CD14-positive monocyte (primary cell): ENCODE results near the gene ZFX. TPM values are rescaled to one million over a fixed set of nuclear protein-coding genes. Genes with fewer than 3 reads are reported as not detected.

Experiments used
- DNase-seq, 3 donors: peaks; one replicate each; pipeline ENCODE4 v3.0.0-alpha.2; 2011 to 2022
- H2AFZ ChIP-seq: 2 replicates; pipeline ENCODE4 v1.6.0; 2012; ENCODE audit warnings: mild to moderate bottlenecking, low read depth, low read length, inconsistent platforms; ENCODE audit not compliant: insufficient read depth, poor library complexity, severe bottlenecking
- H3K27ac ChIP-seq, 2 donors: 1 replicate in 1 of 2; 2 replicates in 1 of 2; pipeline ENCODE4 v1.5.1; 2012 to 2013; ENCODE audit warnings: low read length in 2 of 2, control low read depth in 1 of 2, inconsistent platforms in 1 of 2, low read depth in 1 of 2, mild to moderate bottlenecking in 1 of 2
- H3K27me3 ChIP-seq, 2 donors: one replicate each; pipeline versions ENCODE4 v1.6.0 to v1.6.1; 2011 to 2013; ENCODE audit warnings: low read length in 2 of 2; ENCODE audit not compliant: control insufficient read depth in 2 of 2, insufficient read depth in 2 of 2
- H3K36me3 ChIP-seq, 2 donors: replicated peaks in 1 of 2; 1 replicate in 1 of 2; 2 replicates in 1 of 2; pipeline versions ENCODE4 v1.5.1 to v1.6.1; 2012 to 2013; ENCODE audit warnings: low read length in 2 of 2, control low read depth in 1 of 2, inconsistent platforms in 1 of 2, mild to moderate bottlenecking in 1 of 2; ENCODE audit not compliant: insufficient read depth in 2 of 2, control insufficient read depth in 1 of 2
- H3K4me1 ChIP-seq, 2 donors: 1 replicate in 1 of 2; 2 replicates in 1 of 2; pipeline versions ENCODE4 v1.5.1 to v1.6.1; 2012 to 2013; ENCODE audit warnings: low read length in 2 of 2, control low read depth in 1 of 2, inconsistent platforms in 1 of 2, mild to moderate bottlenecking in 1 of 2, moderate library complexity in 1 of 2; ENCODE audit not compliant: insufficient read depth in 2 of 2, control insufficient read depth in 1 of 2
- H3K4me2 ChIP-seq: replicated peaks from 2 replicates; pipeline ENCODE3; 2012; ENCODE audit warnings: low read length, moderate library complexity, mild to moderate bottlenecking; ENCODE audit not compliant: poor library complexity, severe bottlenecking; ENCODE audit errors: extremely low read depth
- H3K4me3 ChIP-seq, 3 experiments: fragments of 200-600 bp in 1 of 3; sonication (generic) in 1 of 3; replicated peaks in 1 of 3; 1 replicate in 2 of 3; 2 replicates in 1 of 3; pipeline ENCODE4 v1.5.1; 2011 to 2013; ENCODE audit warnings: low read length in 3 of 3, mild to moderate bottlenecking in 3 of 3, control low read depth in 2 of 3, low read depth in 2 of 3, inconsistent platforms in 1 of 3, moderate library complexity in 1 of 3
- H3K79me2 ChIP-seq: 2 replicates; pipeline ENCODE4 v1.6.0; 2012; ENCODE audit warnings: mild to moderate bottlenecking, control low read depth, inconsistent platforms, low read length, moderate library complexity; ENCODE audit not compliant: insufficient read depth
- H3K9ac ChIP-seq: 2 replicates; pipeline ENCODE4 v1.6.0; 2017; ENCODE audit warnings: low read length, mild to moderate bottlenecking; ENCODE audit not compliant: insufficient read depth, poor library complexity, severe bottlenecking
- H3K9me3 ChIP-seq, 2 donors: replicated peaks in 1 of 2; 1 replicate in 1 of 2; 2 replicates in 1 of 2; pipeline versions ENCODE4 v1.5.1 to v1.6.1; 2012 to 2013; ENCODE audit warnings: low read length in 2 of 2, control low read depth in 1 of 2; ENCODE audit not compliant: control insufficient read depth in 1 of 2, insufficient read depth in 1 of 2
- H4K20me1 ChIP-seq: 2 replicates; pipeline ENCODE4 v1.6.0; 2012; ENCODE audit warnings: mild to moderate bottlenecking, low read length, control low read depth, moderate library complexity; ENCODE audit not compliant: insufficient read depth
- H3K27ac Mint-ChIP-seq, 7 donors: one replicate each; pipeline ENCODE4 v1.8.0; 2020; ENCODE audit warnings: mild to moderate bottlenecking in 7 of 7, mixed read lengths in 7 of 7, moderate library complexity in 6 of 7, inconsistent platforms in 2 of 7
- H3K27me3 Mint-ChIP-seq, 3 donors: one replicate each; pipeline ENCODE4 v1.8.0; 2021 to 2022; ENCODE audit warnings: low read depth in 3 of 3, mild to moderate bottlenecking in 3 of 3, mixed read lengths in 3 of 3, moderate library complexity in 3 of 3, inconsistent platforms in 1 of 3
- H3K36me3 Mint-ChIP-seq, 2 donors: one replicate each; pipeline ENCODE4 v1.8.0; 2020; ENCODE audit warnings: mixed read lengths in 2 of 2, inconsistent platforms in 1 of 2, mild to moderate bottlenecking in 1 of 2
- H3K4me1 Mint-ChIP-seq: one replicate; pipeline ENCODE4 v1.8.0; 2020; ENCODE audit warnings: mild to moderate bottlenecking, mixed read lengths
- H3K4me3 Mint-ChIP-seq, 2 donors: one replicate each; pipeline ENCODE4 v1.8.0; 2020; ENCODE audit warnings: mild to moderate bottlenecking in 2 of 2, mixed read lengths in 2 of 2, moderate library complexity in 1 of 2
- H3K9me3 Mint-ChIP-seq, 7 donors: one replicate each; pipeline ENCODE4 v1.8.0; 2020 to 2022; ENCODE audit warnings: mixed read lengths in 7 of 7, mild to moderate bottlenecking in 6 of 7, moderate library complexity in 6 of 7, inconsistent platforms in 2 of 7
- CTCF ChIP-seq: fragments of 200-600 bp; IDR thresholded peaks from one replicate; pipeline ENCODE4 v1.8.0; 2022; ENCODE audit warnings: antibody characterized with exemption, mild to moderate bottlenecking
- WGBS: methylation state at CpG from one replicate; pipeline ENCODE4 v1.1.5; 2013; ENCODE audit warnings: missing lambda C conversion rate; ENCODE audit not compliant: insufficient coverage; 5-methylcytosine and 5-hydroxymethylcytosine counted together
- intact Hi-C, 2 donors: fragments of 100-400 bp; cut with micrococcal nuclease; formaldehyde crosslinking; loops; one replicate each; pipeline versions ENCODE4 v1.15.0 to v1.15.1; 2023
- polyA plus RNA-seq, 3 donors: library from polyadenylated mRNA; depleted of rRNA in 1 of 3; unstranded in 2 of 3; stranded (reverse) in 1 of 3; fragments of 300-500 nt in 2 of 3; fragments of >200 nt in 1 of 3; fragmentation: Illumina TruSeq in 2 of 3; gene quantifications; 1 replicate in 2 of 3; 2 replicates in 1 of 3; pipeline ENCODE4 v1.2.3, GENCODE V29; 2012 to 2021

The ZFX gene
- polyA plus RNA-seq, 3 donors: 22.3 to 31.1 (median 30.2) TPM

- H3K9me3 Mint-ChIP-seq: no peaks in the 10 kb centered on the region
- Histone ChIP-seq H4K20me1 (peaks cover 100% of the 10 kb centered on the region), H3K9me3 (no peaks in the 10 kb centered on the region), H3K27ac (no peak overlapping the region), H3K4me1 (peaks cover 7 to 11% of the 10 kb centered on the region in 2 donors), H3K36me3 (peaks cover 6 to 46% of the 10 kb centered on the region in 2 donors), H3K27me3 (no peaks in the 10 kb centered on the region), H3K79me2 (peaks cover 90% of the 10 kb centered on the region), H3K9ac (no peak overlapping the region), H2AFZ (no peak overlapping the region), H3K4me3 (no peak overlapping the region), H3K4me2 (no peak overlapping the region)
- intact Hi-C loops: no loop called here
- peak overlapping the region in 4 of 7 donors; percentile 36 to 67 (median 44) for H3K27ac Mint-ChIP-seq
- DNase-seq: no peak
- no peak overlapping the region for H3K4me3 Mint-ChIP-seq
- peaks cover 23 to 64% of the 10 kb centered on the region in 2 donors for H3K36me3 Mint-ChIP-seq
- peaks cover 28% of the 10 kb centered on the region for H3K4me1 Mint-ChIP-seq
- WGBS: 100% methylated on average over 2 of the region's 6 CpGs
- H3K27me3 Mint-ChIP-seq: no peaks in the 10 kb centered on the region
- no peak for TF ChIP-seq CTCF
Measured at GRCh38 chrX:24202465-24203031, 53.0 kb downstream of the ZFX start.

GRCh38 chrX:24203072-24203808, 53.7 kb downstream of the ZFX start:
- no peaks in the 10 kb centered on the region for H3K27me3 Mint-ChIP-seq
- Histone ChIP-seq H3K4me3 (no peak overlapping the region), H3K79me2 (peaks cover 83% of the 10 kb centered on the region), H2AFZ (no peak overlapping the region), H3K27ac (no peak overlapping the region), H3K4me1 (peaks cover 7 to 11% of the 10 kb centered on the region in 2 donors), H3K36me3 (peaks cover 13 to 52% of the 10 kb centered on the region in 2 donors), H3K4me2 (no peak overlapping the region), H4K20me1 (peaks cover 100% of the 10 kb centered on the region), H3K9me3 (no peaks in the 10 kb centered on the region), H3K9ac (no peak overlapping the region), H3K27me3 (no peaks in the 10 kb centered on the region)
- 93% methylated on average over 9 of the region's 13 CpGs for WGBS
- intact Hi-C loops: no loop called here
- H3K27ac Mint-ChIP-seq: peak overlapping the region; percentile 0 to 80 (median 68)
- H3K4me1 Mint-ChIP-seq: peaks cover 28% of the 10 kb centered on the region
- H3K4me3 Mint-ChIP-seq: no peak overlapping the region
- no peak for DNase-seq
- peaks cover 0 to 2% (median 0%) of the 10 kb centered on the region in 7 donors for H3K9me3 Mint-ChIP-seq
- peaks cover 28 to 70% of the 10 kb centered on the region in 2 donors for H3K36me3 Mint-ChIP-seq
- no peak for TF ChIP-seq CTCF
